SU-DHL-6 (cell line): Measurements from ENCODE around the gene FGF7.

Source experiments
- CTCF ChIP-seq: fragments of 200-600 bp; sonication (generic); IDR thresholded peaks from one replicate; pipeline ENCODE4 v1.5.1; 2017; ENCODE audit warnings: antibody characterized with exemption, mild to moderate bottlenecking, low read length, moderate library complexity; ENCODE audit not compliant: insufficient read depth, poor library complexity, severe bottlenecking
- EZH2phosphoT487 ChIP-seq: fragments of 200-600 bp; sonication (generic), shearing (Covaris generic); conservative IDR thresholded peaks from 2 replicates; pipeline ENCODE4 v1.6.1; 2018; ENCODE audit warnings: mild to moderate bottlenecking, antibody characterized with exemption, low read length, moderate library complexity, mixed read lengths

GRCh38 chr15:49495993-49496753, 73.1 kb downstream of the FGF7 start:
- no peak for TF ChIP-seq CTCF
- TF ChIP-seq EZH2phosphoT487: no peak
